Measurements from ENCODE around the gene PPP2R5A. TPM values are rescaled to one million over a fixed set of nuclear protein-coding genes. Genes with fewer than 3 reads are reported as not detected.
"Not testable (repeated sequence)": the region's sequence is repeated elsewhere in the genome, so short reads cannot be mapped to it uniquely, and the experiment has no call there.

Gene PPP2R5A
- total RNA-seq, 2 experiments from 2014 or later = 28.0 to 36.0 TPM

DNA sequence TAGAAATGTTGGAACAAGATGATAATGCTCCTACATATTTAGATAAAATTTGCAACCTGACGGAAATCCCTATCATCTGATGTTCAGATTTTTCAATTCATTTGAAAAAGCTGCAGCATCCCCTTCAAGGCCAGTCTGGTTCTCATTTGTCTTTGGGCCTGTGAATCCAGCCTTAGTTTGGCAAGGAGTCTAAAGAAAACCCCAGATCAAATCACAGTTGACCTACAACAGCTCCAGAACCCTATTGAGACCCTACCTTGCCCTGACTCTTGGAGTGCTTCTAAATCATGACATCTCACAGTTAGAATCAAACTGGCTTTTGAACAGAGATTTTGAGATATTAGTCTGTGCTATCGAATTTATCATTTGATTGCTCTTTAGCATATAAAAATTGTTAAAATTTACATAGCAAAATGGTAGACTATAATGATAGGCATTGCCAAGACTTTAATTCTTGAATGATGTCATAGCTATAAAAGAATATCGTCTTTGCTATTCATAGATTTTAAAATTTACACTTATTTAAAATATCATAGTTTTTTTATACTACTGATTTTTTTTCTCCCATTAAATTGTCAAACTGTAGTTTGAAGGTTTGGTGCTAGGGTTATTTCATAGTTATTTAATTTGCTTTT, 2.2 kb downstream of the PPP2R5A start:
- POLR2A ChIA-PET = interaction anchor here (0.7 to 1.7 kb wide), 4 partner anchors 31 to 185 kb away, joined by 3 to 4 read pairs (median 4); no protein-coding TSS in a partner anchor
- TF ChIP-seq EZH2phosphoT487 (IDR thresholded peaks at IDR 0.05; ENCODE audit: borderline replicate concordance, low read depth, low read length) = no peak
- TF ChIP-seq, protein P1, sequence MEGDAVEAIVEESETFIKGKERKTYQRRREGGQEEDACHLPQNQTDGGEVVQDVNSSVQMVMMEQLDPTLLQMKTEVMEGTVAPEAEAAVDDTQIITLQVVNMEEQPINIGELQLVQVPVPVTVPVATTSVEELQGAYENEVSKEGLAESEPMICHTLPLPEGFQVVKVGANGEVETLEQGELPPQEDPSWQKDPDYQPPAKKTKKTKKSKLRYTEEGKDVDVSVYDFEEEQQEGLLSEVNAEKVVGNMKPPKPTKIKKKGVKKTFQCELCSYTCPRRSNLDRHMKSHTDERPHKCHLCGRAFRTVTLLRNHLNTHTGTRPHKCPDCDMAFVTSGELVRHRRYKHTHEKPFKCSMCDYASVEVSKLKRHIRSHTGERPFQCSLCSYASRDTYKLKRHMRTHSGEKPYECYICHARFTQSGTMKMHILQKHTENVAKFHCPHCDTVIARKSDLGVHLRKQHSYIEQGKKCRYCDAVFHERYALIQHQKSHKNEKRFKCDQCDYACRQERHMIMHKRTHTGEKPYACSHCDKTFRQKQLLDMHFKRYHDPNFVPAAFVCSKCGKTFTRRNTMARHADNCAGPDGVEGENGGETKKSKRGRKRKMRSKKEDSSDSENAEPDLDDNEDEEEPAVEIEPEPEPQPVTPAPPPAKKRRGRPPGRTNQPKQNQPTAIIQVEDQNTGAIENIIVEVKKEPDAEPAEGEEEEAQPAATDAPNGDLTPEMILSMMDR (conservative IDR thresholded peaks at IDR 0.05; ENCODE audit: low read length) = no peak
- Histone ChIP-seq H3K4me3 (ENCODE audit: low read depth, low read length, poor library complexity, severe bottlenecking) (peak overlapping the region; percentile 80), H3K4me2 (ENCODE audit: low read length) (peak overlapping the region; percentile 78), H4K20me1 (ENCODE audit: insufficient read depth, low read length) (peaks cover 29% of the 10 kb centered on the region), H3K9me2 (ENCODE audit: insufficient read depth, low read length) (no peaks in the 10 kb centered on the region), H3K27ac (ENCODE audit: low read depth, low read length, poor library complexity, severe bottlenecking) (peak overlapping the region; percentile 81), H3K36me3 (ENCODE audit: insufficient read depth, low read length) (peaks cover 7% of the 10 kb centered on the region; the same call in 1 of the 2 replicates), H3K79me2 (ENCODE audit: insufficient read depth, low read depth, low read length) (peaks cover 61% of the 10 kb centered on the region), H2AFZ (ENCODE audit: low read length) (no peak overlapping the region), H3K4me1 (ENCODE audit: insufficient read depth, low read length, poor library complexity, severe bottlenecking) (peaks cover 53% of the 10 kb centered on the region), H3K9me3 (ENCODE audit: low read length) (no peaks in the 10 kb centered on the region)
- intact Hi-C loops (cut with micrococcal nuclease; ENCODE audit: unreplicated experiment) = loop anchor here (5.0 to 10.0 kb wide), 6 partner anchors 167 to 1030 kb away; partner anchors contain the start of genes LPGAT1, RCOR3 and TRAF5
- no TSS peak for BruUV-seq (replicated peaks)
- peak; percentile 31 for DNase-seq (ENCODE audit: low spot score)
- CTCF ChIA-PET (ENCODE audit: unreplicated experiment) = interaction anchor here (0.5 to 2.1 kb wide), 2 partner anchors 85 to 606 kb away, joined by 5 to 6 read pairs; no protein-coding TSS in a partner anchor

DNA sequence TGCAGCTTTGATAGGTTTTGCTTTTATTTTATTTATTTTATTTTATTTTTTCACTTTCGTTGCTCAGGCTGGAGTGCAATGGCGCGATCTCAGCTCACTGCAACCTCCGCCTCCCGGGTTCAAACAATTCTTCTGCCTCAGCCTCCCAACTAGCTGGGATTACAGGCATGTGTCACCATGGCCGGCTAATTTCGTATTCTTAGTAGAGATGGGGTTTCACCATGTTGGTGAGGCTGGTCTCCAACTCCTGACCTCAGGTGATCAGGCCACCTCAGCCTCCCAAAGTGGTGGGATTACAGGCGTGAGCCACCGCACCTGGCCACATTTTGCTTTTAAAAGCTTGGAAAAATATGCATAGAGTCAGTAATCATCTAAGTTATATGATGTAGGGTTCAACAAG, 2.8 kb downstream of the PPP2R5A start:
- H3K9me3 ChIP-seq (ENCODE audit: low read length); H3K9me2 ChIP-seq (ENCODE audit: insufficient read depth, low read length); H2AFZ ChIP-seq (ENCODE audit: low read length); POLR2A ChIA-PET; CTCF ChIA-PET (ENCODE audit: unreplicated experiment); H3K27ac ChIP-seq (ENCODE audit: low read depth, low read length, poor library complexity, severe bottlenecking); DNase-seq (ENCODE audit: low spot score); H3K36me3 ChIP-seq (ENCODE audit: insufficient read depth, low read length); BruUV-seq (replicated peaks): not testable (repeated sequence)
- H3K4me3 ChIP-seq (ENCODE audit: low read depth, low read length, poor library complexity, severe bottlenecking) = peak overlapping the region; percentile 80
- peak overlapping the region; percentile 78 for H3K4me2 ChIP-seq (ENCODE audit: low read length)
- intact Hi-C loops (cut with micrococcal nuclease; ENCODE audit: unreplicated experiment) = loop anchor here (5.0 to 10.0 kb wide), 6 partner anchors 167 to 1031 kb away; partner anchors contain the start of genes LPGAT1, RCOR3 and TRAF5
- peaks cover 67% of the 10 kb centered on the region for H3K79me2 ChIP-seq (ENCODE audit: insufficient read depth, low read depth, low read length)
- peaks cover 55% of the 10 kb centered on the region for H3K4me1 ChIP-seq (ENCODE audit: insufficient read depth, low read length, poor library complexity, severe bottlenecking)
- peaks cover 33% of the 10 kb centered on the region for H4K20me1 ChIP-seq (ENCODE audit: insufficient read depth, low read length)

DNA sequence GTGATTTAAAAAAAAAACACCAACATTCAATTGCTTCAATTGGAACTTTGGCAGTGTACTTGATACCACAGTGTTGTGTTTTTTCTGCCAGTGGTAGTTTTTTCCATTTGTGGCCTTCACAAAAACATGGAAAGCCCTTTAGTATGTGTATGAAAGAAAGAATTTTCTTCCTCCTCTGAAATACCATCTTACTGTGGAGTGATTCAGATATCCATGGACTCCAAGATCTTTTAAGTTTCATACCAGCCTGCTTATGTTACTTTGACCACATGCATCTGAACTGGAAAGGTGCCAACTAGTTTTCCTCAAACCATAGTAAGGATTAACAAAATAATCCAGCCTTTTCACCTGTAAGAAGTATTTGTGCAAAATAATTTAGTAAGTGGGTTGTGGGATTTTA, 3.4 kb downstream of the PPP2R5A start:
- H3K4me3 ChIP-seq (ENCODE audit: low read depth, low read length, poor library complexity, severe bottlenecking) = peak overlapping the region; percentile 80
- H3K4me2 ChIP-seq (ENCODE audit: low read length) = peak overlapping the region; percentile 78
- ChIA-PET POLR2A (no interaction called here), CTCF (ENCODE audit: unreplicated experiment) (no interaction called here)
- H3K4me1 ChIP-seq (ENCODE audit: insufficient read depth, low read length, poor library complexity, severe bottlenecking) = peaks cover 55% of the 10 kb centered on the region
- H3K36me3 ChIP-seq (ENCODE audit: insufficient read depth, low read length) = peaks cover 7% of the 10 kb centered on the region; the same call in 1 of the 2 replicates
- intact Hi-C loops (cut with micrococcal nuclease; ENCODE audit: unreplicated experiment) = loop anchor here (5.0 to 10.0 kb wide), 6 partner anchors 166 to 1031 kb away; partner anchors contain the start of genes LPGAT1, RCOR3 and TRAF5
- H3K27ac ChIP-seq (ENCODE audit: low read depth, low read length, poor library complexity, severe bottlenecking) = no peak overlapping the region
- H3K9me2 ChIP-seq (ENCODE audit: insufficient read depth, low read length) = no peaks in the 10 kb centered on the region
- H2AFZ ChIP-seq (ENCODE audit: low read length) = no peak overlapping the region
- no peaks in the 10 kb centered on the region for H3K9me3 ChIP-seq (ENCODE audit: low read length)
- DNase-seq (ENCODE audit: low spot score) = no peak
- peaks cover 73% of the 10 kb centered on the region for H3K79me2 ChIP-seq (ENCODE audit: insufficient read depth, low read depth, low read length)
- peaks cover 38% of the 10 kb centered on the region for H4K20me1 ChIP-seq (ENCODE audit: insufficient read depth, low read length)
- TF ChIP-seq, protein P1 (conservative IDR thresholded peaks at IDR 0.05; ENCODE audit: low read length) = no peak
- no peak for TF ChIP-seq EZH2phosphoT487 (IDR thresholded peaks at IDR 0.05; ENCODE audit: borderline replicate concordance, low read depth, low read length)
- BruUV-seq (replicated peaks) = no TSS peak
